GM12865 (cell line): ENCODE data around the gene FRAS1.

Source experiments
- DNase-seq: peaks from one replicate; pipeline ENCODE4 v3.0.0; 2010; ENCODE audit warnings: low read depth
- H3K4me3 ChIP-seq: 2 replicates; pipeline ENCODE4 v1.5.1; 2011; ENCODE audit warnings: mild to moderate bottlenecking, low read depth, low read length, control low read depth
- CTCF ChIP-seq: IDR thresholded peaks from 2 replicates; pipeline ENCODE4 v1.5.1; 2011; ENCODE audit warnings: low read length, control low read depth, low read depth, inconsistent platforms; ENCODE audit not compliant: insufficient read depth; ENCODE audit errors: missing control alignments

FRAS1 gene

DNA sequence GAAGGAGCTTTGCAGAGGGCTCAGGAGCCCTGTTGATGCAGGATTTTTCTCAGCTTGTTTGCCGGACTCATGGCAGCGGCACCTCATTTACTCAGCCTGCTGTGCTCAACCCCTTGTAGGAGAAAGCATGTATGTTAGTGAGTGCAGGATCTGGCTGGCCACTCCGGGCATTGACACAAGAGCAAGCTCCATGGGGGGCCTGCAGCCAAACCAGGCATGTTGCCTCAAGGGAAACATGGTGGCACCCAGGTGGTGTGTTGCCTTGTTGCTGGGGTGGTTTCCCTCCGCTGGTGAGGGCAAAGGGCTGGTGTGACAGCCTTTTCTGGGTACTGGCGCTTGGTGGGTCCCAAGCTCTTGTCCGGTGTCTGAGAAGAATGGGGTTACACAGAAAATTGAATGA lies 305.2 kb downstream of the FRAS1 start:
- no peak for DNase-seq
- no peak overlapping the region for H3K4me3 ChIP-seq
- TF ChIP-seq CTCF: no peak

- DNase-seq: no peak
- no peak overlapping the region for H3K4me3 ChIP-seq
- TF ChIP-seq CTCF: no peak
These were observed 306.0 kb downstream of the FRAS1 start for GRCh38 chr4:78363031-78363570.

DNA sequence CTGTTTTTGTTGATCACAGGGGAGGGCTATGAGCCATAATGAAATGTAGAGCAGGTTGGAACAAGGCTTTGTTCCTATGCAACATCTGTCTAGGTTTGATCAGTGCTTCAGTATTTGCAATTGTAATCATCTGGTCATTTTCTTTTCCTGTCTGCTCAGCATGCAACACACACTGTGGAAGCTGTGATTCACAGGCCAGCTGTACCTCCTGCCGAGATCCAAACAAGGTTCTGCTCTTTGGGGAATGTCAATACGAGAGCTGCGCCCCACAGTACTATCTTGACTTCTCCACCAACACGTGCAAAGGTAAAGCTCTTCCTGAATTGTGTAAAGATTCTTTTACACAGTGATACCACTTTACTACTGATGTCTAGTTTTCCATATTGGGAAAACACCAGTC lies 312.6 kb downstream of the FRAS1 start:
- DNase-seq: no peak
- no peak overlapping the region for H3K4me3 ChIP-seq
- no peak for TF ChIP-seq CTCF

GRCh38 chr4:78370631-78371372 lies 313.7 kb downstream of the FRAS1 start:
- TF ChIP-seq CTCF: no peak
- no peak for DNase-seq

GRCh38 chr4:78372355-78372988 lies 315.3 kb downstream of the FRAS1 start:
- no peak for DNase-seq
- TF ChIP-seq CTCF: no peak
- no peak overlapping the region for H3K4me3 ChIP-seq

More at GRCh38 chr4:78370631-78371372, 313.7 kb downstream of the FRAS1 start:
- no peak overlapping the region for H3K4me3 ChIP-seq

DNA sequence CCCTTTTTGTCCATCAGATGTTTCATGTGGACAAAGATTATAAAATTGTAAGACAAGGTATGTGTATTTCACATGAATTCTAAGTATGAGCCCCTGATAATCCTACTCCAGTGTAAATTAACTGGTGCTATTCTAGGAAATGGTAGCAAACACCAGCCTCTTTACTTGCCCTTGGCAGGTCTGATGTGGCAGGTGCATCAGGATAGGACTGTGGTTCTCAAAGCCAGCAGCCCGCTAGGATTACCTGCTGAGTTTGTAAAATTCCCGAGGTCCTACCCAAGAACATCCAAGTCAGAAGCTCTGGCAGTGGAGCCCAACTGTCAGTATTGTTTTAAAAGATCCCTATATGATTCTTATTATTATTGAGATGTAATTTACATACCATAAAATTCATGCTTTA lies 320.4 kb downstream of the FRAS1 start:
- TF ChIP-seq CTCF: no peak
- H3K4me3 ChIP-seq: no peak overlapping the region
- DNase-seq: no peak
